GM18867 (cell line): ENCODE measurements around the gene DAPK2.
"Not testable (repeated sequence)": the region's sequence is repeated elsewhere in the genome, so short reads cannot be mapped to it uniquely, and the experiment has no call there.

ENCODE experiments used
- ATAC-seq: cut with Tn5 transposase; IDR thresholded peaks from one replicate; pipeline ENCODE4 v1.9.1; 2021; ENCODE audit warnings: mild to moderate bottlenecking, moderate library complexity; ENCODE audit not compliant: unreplicated experiment

Gene DAPK2

GRCh38 chr15:64046421-64047153 lies at the start of gene DAPK2:
TSS of gene DAPK2 (minus strand) at chr15:64046485. CDS start at chr15:64040261, 6,224 bp downstream.
- ATAC-seq: peak; percentile 61

GRCh38 chr15:64095431-64095794 lies 49.1 kb upstream of the DAPK2 start:
- no peak for ATAC-seq

- peak; percentile 60 for ATAC-seq
Observed at GRCh38 chr15:64093627-64094417, 47.5 kb upstream of the DAPK2 start, which contains the start of gene CIAO2A. TSS of gene CIAO2A (minus strand) at chr15:64093838. CDS start at chr15:64093768, 70 bp downstream.

- peak; percentile 28 for ATAC-seq
Observed at GRCh38 chr15:64092864-64093626, 46.8 kb upstream of the DAPK2 start.

GRCh38 chr15:64092075-64092820 lies 46.0 kb upstream of the DAPK2 start:
- ATAC-seq: no peak

GRCh38 chr15:64090527-64090926 lies 44.2 kb upstream of the DAPK2 start:
- ATAC-seq: no peak

GRCh38 chr15:64089543-64090280 lies 43.4 kb upstream of the DAPK2 start:
- ATAC-seq: peak; percentile 32

GRCh38 chr15:64082757-64083156 lies 36.5 kb upstream of the DAPK2 start:
- no peak for ATAC-seq

GRCh38 chr15:64073496-64073895 lies 27.2 kb upstream of the DAPK2 start:
- not testable (repeated sequence) for ATAC-seq

GRCh38 chr15:64072812-64073211 lies 26.5 kb upstream of the DAPK2 start:
- ATAC-seq: no peak

GRCh38 chr15:64071931-64072765 lies 25.9 kb upstream of the DAPK2 start:
- ATAC-seq: no peak

- no peak for ATAC-seq
Observed at GRCh38 chr15:64070965-64071851, 24.9 kb upstream of the DAPK2 start.

GRCh38 chr15:64070106-64070505 lies 23.8 kb upstream of the DAPK2 start:
- ATAC-seq: no peak

GRCh38 chr15:64068133-64068532 lies 21.8 kb upstream of the DAPK2 start:
- ATAC-seq: no peak

- no peak for ATAC-seq
Observed at GRCh38 chr15:64067564-64068030, 21.3 kb upstream of the DAPK2 start.

- ATAC-seq: no peak
Observed at GRCh38 chr15:64066451-64066850, 20.2 kb upstream of the DAPK2 start.

GRCh38 chr15:64060716-64061115 lies 14.4 kb upstream of the DAPK2 start:
- no peak for ATAC-seq

GRCh38 chr15:64059104-64059503 lies 12.8 kb upstream of the DAPK2 start:
- not testable (repeated sequence) for ATAC-seq
